Neutrophil (primary cell): ENCODE results near the gene CALN1.

Experiments used
- H3K27ac ChIP-seq: fragments of 200-600 bp; sonication (generic); 2 replicates; pipeline ENCODE4 v1.5.1; 2016; ENCODE audit warnings: mild to moderate bottlenecking, moderate library complexity
- H3K27me3 ChIP-seq: fragments of 200-600 bp; sonication (generic); 2 replicates; pipeline ENCODE4 v1.6.0; 2016; ENCODE audit warnings: mild to moderate bottlenecking
- H3K36me3 ChIP-seq: fragments of 200-600 bp; sonication (generic); 2 replicates; pipeline ENCODE4 v1.5.1; 2017
- H3K4me1 ChIP-seq, 2 experiments: fragments of 200-600 bp in 1 of 2; sonication (generic) in 1 of 2; 1 replicate in 1 of 2; 2 replicates in 1 of 2; pipeline versions ENCODE4 v1.5.1 to v1.6.1; 2013 to 2016; ENCODE audit warnings: low read depth in 1 of 2, low read length in 1 of 2, mild to moderate bottlenecking in 1 of 2, moderate library complexity in 1 of 2; ENCODE audit not compliant: control insufficient read depth in 1 of 2, insufficient read depth in 1 of 2
- H3K4me3 ChIP-seq, 2 experiments: fragments of 200-600 bp in 1 of 2; sonication (generic) in 1 of 2; 1 replicate in 1 of 2; 2 replicates in 1 of 2; pipeline ENCODE4 v1.5.1; 2013 to 2016; ENCODE audit warnings: low read depth in 1 of 2, low read length in 1 of 2, mild to moderate bottlenecking in 1 of 2, moderate library complexity in 1 of 2
- H3K9me3 ChIP-seq: fragments of 200-600 bp; sonication (generic); 2 replicates; pipeline ENCODE4 v1.5.1; 2016
- CTCF ChIP-seq: fragments of 200-600 bp; sonication (generic); IDR thresholded peaks from 2 replicates; pipeline ENCODE4 v1.5.1; 2016; ENCODE audit warnings: antibody characterized with exemption

Gene CALN1

GRCh38 chr7:72297636-72298035 lies 114.5 kb downstream of the CALN1 start:
- Histone ChIP-seq H3K36me3 (no peaks in the 10 kb centered on the region), H3K27ac (no peak overlapping the region), H3K27me3 (no peaks in the 10 kb centered on the region), H3K4me1 (no peaks in the 10 kb centered on the region), H3K4me3 (no peak overlapping the region), H3K9me3 (no peaks in the 10 kb centered on the region)
- no peak for TF ChIP-seq CTCF

GRCh38 chr7:72292794-72293193 lies 119.3 kb downstream of the CALN1 start:
- Histone ChIP-seq H3K4me1 (no peaks in the 10 kb centered on the region), H3K4me3 (no peak overlapping the region), H3K27me3 (no peaks in the 10 kb centered on the region), H3K9me3 (no peaks in the 10 kb centered on the region), H3K36me3 (no peaks in the 10 kb centered on the region), H3K27ac (no peak overlapping the region)
- TF ChIP-seq CTCF, result no peak

GRCh38 chr7:72292118-72292517 lies 120.0 kb downstream of the CALN1 start:
- no peaks in the 10 kb centered on the region for H3K9me3 ChIP-seq

GRCh38 chr7:72286519-72286918 lies 125.6 kb downstream of the CALN1 start:
- TF ChIP-seq CTCF, result no peak
- H3K27ac ChIP-seq, result no peak overlapping the region
- no peaks in the 10 kb centered on the region for H3K9me3 ChIP-seq
- H3K4me3 ChIP-seq, result no peak overlapping the region
- H3K4me1 ChIP-seq, result no peaks in the 10 kb centered on the region
- no peaks in the 10 kb centered on the region for H3K36me3 ChIP-seq
- no peaks in the 10 kb centered on the region for H3K27me3 ChIP-seq

More at GRCh38 chr7:72292118-72292517, 120.0 kb downstream of the CALN1 start:
- Histone ChIP-seq H3K4me1 (no peaks in the 10 kb centered on the region), H3K36me3 (no peaks in the 10 kb centered on the region), H3K27ac (no peak overlapping the region), H3K4me3 (no peak overlapping the region), H3K27me3 (no peaks in the 10 kb centered on the region)
- no peak for TF ChIP-seq CTCF

DNA sequence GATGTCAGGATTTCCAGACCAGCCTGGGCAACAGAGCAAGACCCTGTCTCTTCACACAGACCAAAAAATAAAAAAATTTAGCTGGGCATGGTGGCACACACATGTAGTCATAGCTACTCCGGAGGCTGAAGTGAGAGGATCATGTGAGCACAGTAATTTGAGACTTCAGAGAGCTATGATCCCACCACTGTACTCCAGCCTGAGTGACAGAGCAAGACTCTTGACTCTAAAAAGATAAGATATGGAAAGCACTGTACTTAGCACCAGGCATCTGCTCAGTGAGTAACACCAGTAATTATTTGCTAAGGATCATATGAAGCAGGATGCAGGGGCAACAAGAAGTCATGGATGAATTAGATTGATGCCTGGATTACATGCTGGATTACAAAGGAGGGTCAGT lies 128.8 kb downstream of the CALN1 start:
- Histone ChIP-seq H3K4me3 (no peak overlapping the region), H3K9me3 (no peaks in the 10 kb centered on the region), H3K36me3 (no peaks in the 10 kb centered on the region), H3K4me1 (no peaks in the 10 kb centered on the region), H3K27ac (no peak overlapping the region), H3K27me3 (no peaks in the 10 kb centered on the region)
- no peak for TF ChIP-seq CTCF

DNA sequence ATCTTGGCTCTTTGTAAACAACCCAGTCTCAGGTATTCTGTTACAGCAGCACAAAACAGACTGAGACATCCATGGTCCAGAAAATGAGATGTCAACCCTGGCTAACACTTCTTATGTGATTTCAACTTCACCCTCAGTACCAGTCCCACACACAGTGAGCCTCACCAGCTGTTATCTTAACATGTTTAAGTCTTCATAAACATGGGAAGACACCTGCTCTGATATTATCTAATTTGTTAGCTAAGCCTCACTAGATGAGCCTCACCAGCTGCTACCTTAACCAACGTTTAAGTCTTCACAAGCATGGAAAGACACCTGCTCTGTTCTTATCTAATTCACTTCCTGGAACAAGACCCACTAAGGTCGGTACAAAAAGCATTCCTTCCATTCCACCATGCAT lies 130.8 kb downstream of the CALN1 start:
- H3K36me3 ChIP-seq, result no peaks in the 10 kb centered on the region
- no peaks in the 10 kb centered on the region for H3K27me3 ChIP-seq
- no peak overlapping the region for H3K4me3 ChIP-seq
- no peaks in the 10 kb centered on the region for H3K9me3 ChIP-seq
- no peak overlapping the region for H3K27ac ChIP-seq
- H3K4me1 ChIP-seq, result no peaks in the 10 kb centered on the region
- no peak for TF ChIP-seq CTCF
